Ovary (tissue), 9 donors: ENCODE results near the gene NKAIN2. TPM values are rescaled to one million over a fixed set of nuclear protein-coding genes. Genes with fewer than 3 reads are reported as not detected.

Experiments used
- DNase-seq, 5 donors: peaks; one replicate each; pipeline ENCODE4 v3.0.0-alpha.2; 2019 to 2020
- H3K27ac ChIP-seq, 2 donors: fragments of 200-600 bp; one replicate each; pipeline versions ENCODE4 v1.5.1 to v1.8.0; 2019 to 2022
- H3K27me3 ChIP-seq: fragments of 200-600 bp; one replicate; pipeline ENCODE4 v1.8.0; 2022
- H3K36me3 ChIP-seq: fragments of 200-600 bp; sonication (generic); one replicate; pipeline ENCODE4 v1.5.1; 2019
- H3K4me1 ChIP-seq: one replicate; pipeline ENCODE4 v1.8.1; 2013; ENCODE audit warnings: mild to moderate bottlenecking, moderate library complexity; ENCODE audit not compliant: insufficient read depth
- H3K4me3 ChIP-seq: fragments of 200-600 bp; sonication (generic); one replicate; pipeline ENCODE4 v1.5.1; 2017
- H3K9me3 ChIP-seq, 2 donors: fragments of 200-600 bp in 1 of 2; sonication (generic) in 1 of 2; one replicate each; pipeline versions ENCODE4 v1.5.1 to v1.8.1; 2013 to 2019; ENCODE audit warnings: mild to moderate bottlenecking in 1 of 2, moderate library complexity in 1 of 2
- CTCF ChIP-seq, 3 donors: fragments of 450-650 bp in 2 of 3; fragments of 200-600 bp in 1 of 3; IDR thresholded peaks; one replicate each; pipeline versions ENCODE4 v1.5.1 to v1.8.0; 2016 to 2022; ENCODE audit warnings: antibody characterized with exemption in 3 of 3, mild to moderate bottlenecking in 1 of 3
- EP300 ChIP-seq: sonication (generic); formaldehyde crosslinking; IDR thresholded peaks from one replicate; pipeline ENCODE4 v1.6.1; 2017; ENCODE audit warnings: antibody characterized with exemption
- POLR2A ChIP-seq: fragments of 450-650 bp; IDR thresholded peaks from one replicate; pipeline ENCODE4 v1.6.1; 2017; ENCODE audit warnings: antibody characterized with exemption, mild to moderate bottlenecking, moderate library complexity
- WGBS, 3 donors: extraction: QIAGEN DNeasy Blood & Tissue Kit in 1 of 3; methylation state at CpG; one replicate each; pipeline versions ENCODE4 v1.1.5 to v1.1.7; 2013 to 2017; 5-methylcytosine and 5-hydroxymethylcytosine counted together
- intact Hi-C, 4 donors: fragments of 100-400 bp; cut with DNase I; formaldehyde crosslinking; loops; one replicate each; pipeline versions ENCODE4 v1.11.0 to v1.15.1; 2022 to 2023
- polyA plus RNA-seq, 2 donors: library from polyadenylated mRNA; stranded (reverse); fragments of 200-250 nt in 1 of 2; fragments of 350-450 nt in 1 of 2; fragmentation: Illumina TruSeq in 1 of 2; extraction: RNeasy Lipid Tissue Mini Kit (QIAGEN cat#74804) in 1 of 2; gene quantifications; one replicate each; pipeline ENCODE4 v1.2.3, GENCODE V29; 2013 to 2014
- total RNA-seq, 7 donors: library from RNA; depleted of rRNA in 2 of 7; stranded (reverse); fragments of >200 nt in 2 of 7; fragmentation: NEBNext Ultra II Directional in 3 of 7; extraction: Animal tissue kit (Norgen Biotek cat#: 25700) in 3 of 7; gene quantifications; one replicate each; pipeline versions ENCODE4 v1.1.0 to v1.2.4, GENCODE V29; 2016 to 2023
- donor health status: DM: no; HTN: no; CAD: no; lungs with moderate emphysema.
- donor health status: DM: no; HTN: no; CAD: no.
- donor health status: Bipolar disorder and iron deficiency.
- donor health status: DM: yes; HTN: yes; CAD: no.
- donor health status: DM: no; HTN: no; CAD: no.
- donor health status: DM: yes; HTN: yes; CAD: no.

The NKAIN2 gene
- total and polyA plus RNA-seq, 9 donors = 0.13 to 1.0 (median 0.40) TPM; not detected in 4

- whole genome bisulfite sequencing, 3 donors = 94 to 99% (median 96%) methylated on average over 8 of the region's 8 CpGs
- Histone ChIP-seq H3K27ac (no peak overlapping the region), H3K36me3 (no peaks in the 10 kb centered on the region), H3K9me3 (no peaks in the 10 kb centered on the region), H3K4me3 (no peak overlapping the region), H3K4me1 (no peaks in the 10 kb centered on the region), H3K27me3 (no peaks in the 10 kb centered on the region)
- intact Hi-C loops = no loop called here
- DNase-seq = no peak
- TF ChIP-seq CTCF (IDR thresholded peaks at IDR 0.05) = no peak
- TF ChIP-seq POLR2A = no peak
- TF ChIP-seq EP300 = no peak
Observed at GRCh38 chr6:124193132-124193531, 389.5 kb downstream of the NKAIN2 start.

DNA sequence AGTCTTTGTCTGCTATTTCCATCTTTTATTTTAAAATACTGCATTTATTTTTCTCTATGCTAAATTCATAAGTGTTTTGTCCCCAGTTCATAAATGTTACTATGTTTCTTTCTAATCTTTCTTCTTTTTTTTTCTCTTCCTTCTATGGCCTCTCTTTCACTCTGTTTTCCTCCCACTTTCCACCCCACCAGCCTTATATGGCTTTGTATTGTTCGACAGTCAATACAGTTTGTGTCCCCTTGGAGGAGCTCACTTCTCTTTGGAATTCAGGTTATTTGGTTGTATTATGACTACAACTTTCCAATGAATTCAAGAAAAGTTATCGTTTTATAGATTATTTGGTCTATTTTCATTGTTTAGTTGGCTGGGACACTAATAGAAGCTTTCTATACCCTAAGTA lies 393.5 kb downstream of the NKAIN2 start:
- no peaks in the 10 kb centered on the region for H3K36me3 ChIP-seq
- H3K4me1 ChIP-seq = no peaks in the 10 kb centered on the region
- DNase-seq = no peak
- no peaks in the 10 kb centered on the region for H3K9me3 ChIP-seq
- TF ChIP-seq POLR2A (no peak), CTCF (IDR thresholded peaks at IDR 0.05) (no peak), EP300 (no peak)
- H3K27ac ChIP-seq = no peak overlapping the region
- intact Hi-C loops = no loop called here
- no peak overlapping the region for H3K4me3 ChIP-seq
- H3K27me3 ChIP-seq = no peaks in the 10 kb centered on the region
- 59 to 69% (median 66%) methylated on average over 2 of the region's 2 CpGs for WGBS, 3 donors

- 15 to 29% (median 17%) methylated on average over 3 of the region's 3 CpGs for WGBS, 3 donors
- Histone ChIP-seq H3K36me3 (no peaks in the 10 kb centered on the region), H3K27ac (no peak overlapping the region), H3K27me3 (no peaks in the 10 kb centered on the region), H3K4me3 (no peak overlapping the region), H3K9me3 (no peaks in the 10 kb centered on the region), H3K4me1 (no peaks in the 10 kb centered on the region)
- no peak for TF ChIP-seq CTCF (IDR thresholded peaks at IDR 0.05)
- intact Hi-C loops = no loop called here
- DNase-seq = no peak
Observed at GRCh38 chr6:124199286-124199685, 395.6 kb downstream of the NKAIN2 start.

- Histone ChIP-seq H3K36me3 (no peaks in the 10 kb centered on the region), H3K27ac (no peak overlapping the region), H3K4me1 (no peaks in the 10 kb centered on the region), H3K27me3 (no peaks in the 10 kb centered on the region), H3K9me3 (no peaks in the 10 kb centered on the region), H3K4me3 (no peak overlapping the region)
- DNase-seq = no peak
- intact Hi-C loops = no loop called here
- no peak for TF ChIP-seq EP300
- TF ChIP-seq CTCF (IDR thresholded peaks at IDR 0.05) = no peak
- no peak for TF ChIP-seq POLR2A
- WGBS, 3 donors = 91 to 94% (median 91%) methylated on average over 4 of the region's 4 CpGs
Observed at GRCh38 chr6:124200661-124201060, 397.0 kb downstream of the NKAIN2 start.
